GM23338 (cell line): Measurements from ENCODE around the gene CETP. TPM values are rescaled to one million over a fixed set of nuclear protein-coding genes. Genes with fewer than 3 reads are reported as not detected.

Experiments
- ATAC-seq: fragments of 200-7000 bp; cut with Tn5 transposase; 3 replicates; pipeline ENCODE4 v1.9.1; 2020
- DNase-seq: peaks from one replicate; pipeline ENCODE4 v3.0.0-alpha.2; 2015; ENCODE audit warnings: low spot score
- H2AFZ ChIP-seq: fragments of 200-600 bp; sonication (generic); 2 replicates; pipeline ENCODE4 v1.8.0; 2016; ENCODE audit warnings: antibody characterized with exemption, mild to moderate bottlenecking, moderate library complexity
- H3F3A ChIP-seq: fragments of 200-600 bp; sonication (generic); replicated peaks from 2 replicates; pipeline ENCODE4 v1.8.0; 2017; ENCODE audit warnings: antibody characterized with exemption, mixed run types, low read depth
- H3K27ac ChIP-seq: fragments of 200-600 bp; sonication (generic); 2 replicates; pipeline ENCODE4 v1.6.1; 2016; ENCODE audit warnings: low read depth
- H3K27me3 ChIP-seq: fragments of 200-600 bp; sonication (generic); 2 replicates; pipeline ENCODE4 v1.8.0; 2016; ENCODE audit warnings: mild to moderate bottlenecking, mixed run types, moderate library complexity; ENCODE audit not compliant: insufficient read depth
- H3K36me3 ChIP-seq: fragments of 200-600 bp; sonication (generic); 2 replicates; pipeline ENCODE4 v1.8.0; 2016; ENCODE audit warnings: mild to moderate bottlenecking; ENCODE audit not compliant: insufficient read depth
- H3K4me1 ChIP-seq: fragments of 200-600 bp; sonication (generic); 2 replicates; pipeline ENCODE4 v1.8.0; 2016; ENCODE audit warnings: mild to moderate bottlenecking, moderate library complexity; ENCODE audit not compliant: insufficient read depth
- H3K4me2 ChIP-seq: fragments of 200-600 bp; sonication (generic); 2 replicates; pipeline ENCODE4 v1.7.1; 2017; ENCODE audit warnings: mixed run types
- H3K4me3 ChIP-seq: fragments of 200-600 bp; sonication (generic); 2 replicates; pipeline ENCODE4 v1.6.1; 2016; ENCODE audit warnings: mixed run types
- H3K79me2 ChIP-seq: fragments of 200-600 bp; sonication (generic); replicated peaks from 2 replicates; pipeline ENCODE4 v1.8.0; 2017; ENCODE audit warnings: mild to moderate bottlenecking; ENCODE audit not compliant: insufficient read depth
- H3K9me2 ChIP-seq: fragments of 200-600 bp; sonication (generic); 2 replicates; pipeline ENCODE4 v1.8.0; 2017; ENCODE audit not compliant: insufficient read depth
- H4K20me1 ChIP-seq: fragments of 200-600 bp; sonication (generic); replicated peaks from 2 replicates; pipeline ENCODE4 v1.8.0; 2017; ENCODE audit warnings: mild to moderate bottlenecking; ENCODE audit not compliant: insufficient read depth
- H3K27ac Mint-ChIP-seq: 2 replicates; pipeline ENCODE4 v1.8.0; 2020; ENCODE audit warnings: inconsistent platforms, mild to moderate bottlenecking, moderate library complexity, mixed read lengths
- H3K27me3 Mint-ChIP-seq: 3 replicates; pipeline ENCODE4 v1.8.0; 2022; ENCODE audit warnings: low read depth, mild to moderate bottlenecking, moderate library complexity, mixed read lengths, inconsistent platforms; ENCODE audit not compliant: insufficient read depth, poor library complexity
- H3K36me3 Mint-ChIP-seq: 3 replicates; pipeline ENCODE4 v1.8.0; 2021; ENCODE audit warnings: low read depth, mild to moderate bottlenecking, inconsistent platforms, moderate library complexity, mixed read lengths
- H3K4me1 Mint-ChIP-seq: 3 replicates; pipeline ENCODE4 v1.8.0; 2020; ENCODE audit warnings: mild to moderate bottlenecking, inconsistent platforms, mixed read lengths
- H3K4me3 Mint-ChIP-seq: 3 replicates; pipeline ENCODE4 v1.8.0; 2021; ENCODE audit warnings: moderate library complexity, mild to moderate bottlenecking, inconsistent platforms, mixed read lengths
- H3K9me3 Mint-ChIP-seq: 3 replicates; pipeline ENCODE4 v1.8.0; 2020; ENCODE audit warnings: moderate library complexity, mild to moderate bottlenecking, inconsistent platforms, mixed read lengths
- CREB1 ChIP-seq: fragments of 250-450 bp; sonication (Bioruptor Pico); IDR thresholded peaks from 2 replicates; pipeline ENCODE4 v1.5.0; 2020; ENCODE audit warnings: low read depth, mild to moderate bottlenecking, moderate library complexity
- EZH2 ChIP-seq: fragments of 200-600 bp; sonication (generic); IDR thresholded peaks from one replicate; pipeline ENCODE4 v1.8.0; 2017; ENCODE audit warnings: antibody characterized with exemption, mild to moderate bottlenecking, low read depth; ENCODE audit not compliant: unreplicated experiment
- JUNB ChIP-seq: IDR thresholded peaks from one replicate; pipeline ENCODE4 v1.6.1; 2016; ENCODE audit warnings: antibody characterized with exemption; ENCODE audit not compliant: unreplicated experiment
- NANOG ChIP-seq: IDR thresholded peaks from 2 replicates; pipeline ENCODE4 v1.6.1; 2016; ENCODE audit warnings: antibody characterized with exemption, borderline replicate concordance
- POLR2AphosphoS5 ChIP-seq: IDR thresholded peaks from 2 replicates; pipeline ENCODE4 v1.6.1; 2016; ENCODE audit warnings: antibody characterized with exemption, low read depth
- ZNF114 ChIP-seq: fragments of 250-450 bp; sonication (Bioruptor Pico); IDR thresholded peaks from 2 replicates; pipeline ENCODE4 v1.5.0; 2020; ENCODE audit warnings: mild to moderate bottlenecking, moderate library complexity
- ZNF331 ChIP-seq: fragments of 250-450 bp; sonication (Bioruptor Pico); IDR thresholded peaks from 2 replicates; pipeline ENCODE4 v1.5.0; 2020; ENCODE audit warnings: low read depth, mild to moderate bottlenecking, moderate library complexity
- polyA plus RNA-seq: library from polyadenylated mRNA; unstranded; fragments of >200 nt; fragmentation: Nextera tagmentation; extraction: Ambion mirVana; gene quantifications from 2 replicates; pipeline ENCODE4 v1.2.1, GENCODE V29; 2016
- total RNA-seq: library from RNA; depleted of rRNA; stranded (reverse); fragments of >200 nt; shearing (Covaris generic); gene quantifications from 2 replicates; pipeline ENCODE4 v1.2.3, GENCODE V29; 2014
- TF ChIP-seq, protein P1 (sequence below): IDR thresholded peaks from 2 replicates; pipeline ENCODE4 v1.6.1; 2016; ENCODE audit warnings: antibody characterized with exemption
- TF ChIP-seq, protein P2 (sequence below): fragments of 250-450 bp; sonication (Bioruptor Pico); IDR thresholded peaks from 2 replicates; pipeline ENCODE4 v1.5.0; 2020; ENCODE audit warnings: mild to moderate bottlenecking, moderate library complexity

The CETP gene
- total and polyA plus RNA-seq, 2 experiments from 2014 or later, result not detected

DNA sequence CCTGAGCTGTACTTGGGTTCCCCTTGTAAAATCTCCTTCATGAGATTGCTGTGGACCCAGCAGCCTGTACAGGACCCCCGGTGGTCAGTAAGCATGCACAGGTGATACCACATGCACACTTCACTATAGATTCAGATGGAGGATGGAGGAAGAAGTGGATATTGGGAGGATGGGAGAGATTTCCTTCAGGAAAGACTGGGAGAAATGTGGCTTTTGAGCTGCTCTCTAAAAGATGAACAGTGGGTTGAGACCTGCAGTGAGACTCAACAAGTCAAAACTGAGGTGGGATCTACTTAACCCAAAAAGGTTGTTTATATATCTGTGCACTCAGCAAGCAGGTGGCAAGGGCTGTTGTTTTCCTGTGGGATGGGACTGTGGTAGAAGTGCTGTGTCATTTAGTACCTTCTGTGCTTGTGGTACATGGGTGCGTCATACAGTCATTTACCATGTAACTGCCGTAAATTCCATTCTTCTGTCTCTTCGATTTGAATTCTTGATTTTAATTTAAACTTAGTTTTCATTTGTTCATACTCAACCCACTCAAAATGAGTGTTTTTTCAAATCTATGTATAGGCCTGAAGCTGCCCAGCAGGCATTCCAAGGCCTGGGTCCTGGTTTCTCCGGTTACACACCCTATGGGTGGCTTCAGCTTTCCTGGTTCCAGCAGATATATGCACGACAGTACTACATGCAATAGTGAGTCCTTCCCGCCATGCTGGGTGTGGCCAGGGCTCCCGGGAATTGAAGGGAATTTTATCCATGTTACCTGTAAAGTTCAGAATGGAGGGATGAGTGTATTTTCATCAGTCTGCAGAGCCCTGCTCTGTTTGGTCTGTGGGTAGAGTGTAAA, 22.9 kb upstream of the CETP start:
- H3K79me2 ChIP-seq, result peaks cover 31% of the 10 kb centered on the region
- H3K4me2 ChIP-seq, result no peak overlapping the region
- H3K4me1 ChIP-seq, result no peaks in the 10 kb centered on the region
- peaks cover 6% of the 10 kb centered on the region; the same call in 2 of the 3 replicates for H3K4me1 Mint-ChIP-seq
- H4K20me1 ChIP-seq, result peaks cover 16% of the 10 kb centered on the region; the same call in 1 of the 2 replicates
- no peak overlapping the region for H3K27ac ChIP-seq
- no peak overlapping the region for H2AFZ ChIP-seq
- peak overlapping the region; percentile 39; the same call in 1 of the 2 replicates for H3K27ac Mint-ChIP-seq
- DNase-seq, result no peak
- H3F3A ChIP-seq, result no peaks in the 10 kb centered on the region
- peaks cover 3% of the 10 kb centered on the region for H3K27me3 Mint-ChIP-seq
- no peak overlapping the region for H3K4me3 Mint-ChIP-seq
- TF ChIP-seq ZNF114, result no peak
- TF ChIP-seq ZNF331 (CRISPR knock-in tag), result no peak
- TF ChIP-seq, protein P1, sequence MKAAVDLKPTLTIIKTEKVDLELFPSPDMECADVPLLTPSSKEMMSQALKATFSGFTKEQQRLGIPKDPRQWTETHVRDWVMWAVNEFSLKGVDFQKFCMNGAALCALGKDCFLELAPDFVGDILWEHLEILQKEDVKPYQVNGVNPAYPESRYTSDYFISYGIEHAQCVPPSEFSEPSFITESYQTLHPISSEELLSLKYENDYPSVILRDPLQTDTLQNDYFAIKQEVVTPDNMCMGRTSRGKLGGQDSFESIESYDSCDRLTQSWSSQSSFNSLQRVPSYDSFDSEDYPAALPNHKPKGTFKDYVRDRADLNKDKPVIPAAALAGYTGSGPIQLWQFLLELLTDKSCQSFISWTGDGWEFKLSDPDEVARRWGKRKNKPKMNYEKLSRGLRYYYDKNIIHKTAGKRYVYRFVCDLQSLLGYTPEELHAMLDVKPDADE, result no peak
- no peak for TF ChIP-seq POLR2AphosphoS5
- H3K36me3 ChIP-seq, result peaks cover 80% of the 10 kb centered on the region
- no peak overlapping the region for H3K4me3 ChIP-seq
- ATAC-seq, result no peak
- no peaks in the 10 kb centered on the region for H3K27me3 ChIP-seq
- H3K9me3 Mint-ChIP-seq, result no peaks in the 10 kb centered on the region
- H3K9me2 ChIP-seq, result no peaks in the 10 kb centered on the region
- peaks cover 92% of the 10 kb centered on the region for H3K36me3 Mint-ChIP-seq

DNA sequence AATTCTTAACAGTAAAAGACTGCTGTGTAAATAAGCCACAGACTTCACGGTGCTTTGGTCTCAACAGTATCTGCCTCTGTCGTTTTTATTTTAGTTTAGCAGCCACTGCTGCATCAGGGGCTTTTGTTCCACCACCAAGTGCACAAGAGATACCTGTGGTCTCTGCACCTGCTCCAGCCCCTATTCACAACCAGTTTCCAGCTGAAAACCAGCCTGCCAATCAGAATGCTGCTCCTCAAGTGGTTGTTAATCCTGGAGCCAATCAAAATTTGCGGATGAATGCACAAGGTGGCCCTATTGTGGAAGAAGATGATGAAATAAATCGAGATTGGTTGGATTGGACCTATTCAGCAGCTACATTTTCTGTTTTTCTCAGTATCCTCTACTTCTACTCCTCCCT, 21.9 kb upstream of the CETP start:
- DNase-seq, result no peak
- no peaks in the 10 kb centered on the region for H3K9me3 Mint-ChIP-seq
- H4K20me1 ChIP-seq, result peaks cover 11% of the 10 kb centered on the region; the same call in 1 of the 2 replicates
- H3K4me3 Mint-ChIP-seq, result no peak overlapping the region
- H3K4me3 ChIP-seq, result no peak overlapping the region
- no peaks in the 10 kb centered on the region for H3K9me2 ChIP-seq
- peaks cover 3% of the 10 kb centered on the region for H3K27me3 Mint-ChIP-seq
- H3K4me1 Mint-ChIP-seq, result peaks cover 3% of the 10 kb centered on the region
- peaks cover 96% of the 10 kb centered on the region for H3K36me3 Mint-ChIP-seq
- H3K4me1 ChIP-seq, result no peaks in the 10 kb centered on the region
- H3K27ac Mint-ChIP-seq, result no peak overlapping the region; the same call in 1 of the 2 replicates
- H3K79me2 ChIP-seq, result peaks cover 22% of the 10 kb centered on the region
- H3F3A ChIP-seq, result no peaks in the 10 kb centered on the region
- no peak overlapping the region for H3K27ac ChIP-seq
- no peaks in the 10 kb centered on the region for H3K27me3 ChIP-seq
- no peak overlapping the region for H3K4me2 ChIP-seq
- no peak overlapping the region for H2AFZ ChIP-seq
- H3K36me3 ChIP-seq, result peaks cover 84% of the 10 kb centered on the region
- no peak for ATAC-seq
- no peak for TF ChIP-seq POLR2AphosphoS5
- TF ChIP-seq, protein P2, sequence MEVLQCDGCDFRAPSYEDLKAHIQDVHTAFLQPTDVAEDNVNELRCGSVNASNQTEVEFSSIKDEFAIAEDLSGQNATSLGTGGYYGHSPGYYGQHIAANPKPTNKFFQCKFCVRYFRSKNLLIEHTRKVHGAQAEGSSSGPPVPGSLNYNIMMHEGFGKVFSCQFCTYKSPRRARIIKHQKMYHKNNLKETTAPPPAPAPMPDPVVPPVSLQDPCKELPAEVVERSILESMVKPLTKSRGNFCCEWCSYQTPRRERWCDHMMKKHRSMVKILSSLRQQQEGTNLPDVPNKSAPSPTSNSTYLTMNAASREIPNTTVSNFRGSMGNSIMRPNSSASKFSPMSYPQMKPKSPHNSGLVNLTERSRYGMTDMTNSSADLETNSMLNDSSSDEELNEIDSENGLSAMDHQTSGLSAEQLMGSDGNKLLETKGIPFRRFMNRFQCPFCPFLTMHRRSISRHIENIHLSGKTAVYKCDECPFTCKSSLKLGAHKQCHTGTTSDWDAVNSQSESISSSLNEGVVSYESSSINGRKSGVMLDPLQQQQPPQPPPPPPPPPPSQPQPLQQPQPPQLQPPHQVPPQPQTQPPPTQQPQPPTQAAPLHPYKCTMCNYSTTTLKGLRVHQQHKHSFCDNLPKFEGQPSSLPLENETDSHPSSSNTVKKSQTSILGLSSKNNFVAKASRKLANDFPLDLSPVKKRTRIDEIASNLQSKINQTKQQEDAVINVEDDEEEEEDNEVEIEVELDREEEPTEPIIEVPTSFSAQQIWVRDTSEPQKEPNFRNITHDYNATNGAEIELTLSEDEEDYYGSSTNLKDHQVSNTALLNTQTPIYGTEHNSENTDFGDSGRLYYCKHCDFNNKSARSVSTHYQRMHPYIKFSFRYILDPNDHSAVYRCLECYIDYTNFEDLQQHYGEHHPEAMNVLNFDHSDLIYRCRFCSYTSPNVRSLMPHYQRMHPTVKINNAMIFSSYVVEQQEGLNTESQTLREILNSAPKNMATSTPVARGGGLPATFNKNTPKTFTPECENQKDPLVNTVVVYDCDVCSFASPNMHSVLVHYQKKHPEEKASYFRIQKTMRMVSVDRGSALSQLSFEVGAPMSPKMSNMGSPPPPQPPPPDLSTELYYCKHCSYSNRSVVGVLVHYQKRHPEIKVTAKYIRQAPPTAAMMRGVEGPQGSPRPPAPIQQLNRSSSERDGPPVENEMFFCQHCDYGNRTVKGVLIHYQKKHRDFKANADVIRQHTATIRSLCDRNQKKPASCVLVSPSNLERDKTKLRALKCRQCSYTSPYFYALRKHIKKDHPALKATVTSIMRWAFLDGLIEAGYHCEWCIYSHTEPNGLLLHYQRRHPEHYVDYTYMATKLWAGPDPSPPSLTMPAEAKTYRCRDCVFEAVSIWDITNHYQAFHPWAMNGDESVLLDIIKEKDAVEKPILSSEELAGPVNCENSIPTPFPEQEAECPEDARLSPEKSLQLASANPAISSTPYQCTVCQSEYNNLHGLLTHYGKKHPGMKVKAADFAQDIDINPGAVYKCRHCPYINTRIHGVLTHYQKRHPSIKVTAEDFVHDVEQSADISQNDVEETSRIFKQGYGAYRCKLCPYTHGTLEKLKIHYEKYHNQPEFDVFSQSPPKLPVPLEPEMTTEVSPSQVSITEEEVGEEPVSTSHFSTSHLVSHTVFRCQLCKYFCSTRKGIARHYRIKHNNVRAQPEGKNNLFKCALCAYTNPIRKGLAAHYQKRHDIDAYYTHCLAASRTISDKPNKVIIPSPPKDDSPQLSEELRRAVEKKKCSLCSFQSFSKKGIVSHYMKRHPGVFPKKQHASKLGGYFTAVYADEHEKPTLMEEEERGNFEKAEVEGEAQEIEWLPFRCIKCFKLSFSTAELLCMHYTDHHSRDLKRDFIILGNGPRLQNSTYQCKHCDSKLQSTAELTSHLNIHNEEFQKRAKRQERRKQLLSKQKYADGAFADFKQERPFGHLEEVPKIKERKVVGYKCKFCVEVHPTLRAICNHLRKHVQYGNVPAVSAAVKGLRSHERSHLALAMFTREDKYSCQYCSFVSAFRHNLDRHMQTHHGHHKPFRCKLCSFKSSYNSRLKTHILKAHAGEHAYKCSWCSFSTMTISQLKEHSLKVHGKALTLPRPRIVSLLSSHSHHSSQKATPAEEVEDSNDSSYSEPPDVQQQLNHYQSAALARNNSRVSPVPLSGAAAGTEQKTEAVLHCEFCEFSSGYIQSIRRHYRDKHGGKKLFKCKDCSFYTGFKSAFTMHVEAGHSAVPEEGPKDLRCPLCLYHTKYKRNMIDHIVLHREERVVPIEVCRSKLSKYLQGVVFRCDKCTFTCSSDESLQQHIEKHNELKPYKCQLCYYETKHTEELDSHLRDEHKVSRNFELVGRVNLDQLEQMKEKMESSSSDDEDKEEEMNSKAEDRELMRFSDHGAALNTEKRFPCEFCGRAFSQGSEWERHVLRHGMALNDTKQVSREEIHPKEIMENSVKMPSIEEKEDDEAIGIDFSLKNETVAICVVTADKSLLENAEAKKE, result no peak
- TF ChIP-seq EZH2, result no peak
- no peak for TF ChIP-seq ZNF331 (CRISPR knock-in tag)
- no peak for TF ChIP-seq CREB1
- TF ChIP-seq, protein P1, result no peak
- TF ChIP-seq JUNB, result no peak
- TF ChIP-seq NANOG, result no peak
- TF ChIP-seq ZNF114, result no peak
